SIG-M5 treated with dmso at 0.1 percent for 504 hours (cell line): ENCODE data around the gene PARL.

Source experiments
- DNase-seq: peaks from one replicate; lab custom pipeline; 2025; ENCODE audit not compliant: unreplicated experiment; lab: John Stamatoyannopoulos, UW

Gene PARL

GRCh38 chr3:183818706-183819624 is 65.7 kb downstream of the PARL start:
- DNase-seq: no peak

DNA sequence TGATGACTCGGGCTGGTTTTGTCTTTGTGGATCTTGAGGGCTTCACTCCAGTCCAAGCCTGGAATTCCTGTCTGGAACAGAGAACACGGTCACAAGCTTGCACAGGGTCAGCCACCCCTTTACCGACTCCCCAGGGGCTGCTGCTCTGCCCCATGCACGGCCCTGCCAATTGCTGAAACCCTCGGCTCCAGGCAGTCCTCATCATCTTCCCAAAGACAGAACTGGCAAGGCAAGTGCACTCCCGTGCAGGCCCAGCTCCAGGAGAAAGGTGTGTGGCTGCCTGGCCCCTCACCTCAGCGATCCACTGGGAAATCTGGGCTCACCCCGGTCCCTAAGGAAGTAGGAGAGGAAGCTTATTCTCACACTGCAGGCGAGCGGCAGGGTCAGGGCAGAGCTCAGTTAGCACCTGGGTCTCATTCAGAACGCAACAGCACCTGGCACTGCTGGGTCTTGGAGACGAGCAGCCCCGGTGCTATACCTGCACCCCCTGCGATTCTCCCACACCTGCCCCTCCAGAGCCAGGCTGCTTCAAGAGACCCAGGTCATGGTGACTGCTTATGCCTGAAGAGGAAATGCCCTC is 66.5 kb downstream of the PARL start:
- DNase-seq: no peak

- DNase-seq: no peak
Observed at GRCh38 chr3:183817639-183818038, 67.0 kb downstream of the PARL start.

GRCh38 chr3:183816681-183817510 is 67.8 kb downstream of the PARL start:
- DNase-seq: no peak

DNA sequence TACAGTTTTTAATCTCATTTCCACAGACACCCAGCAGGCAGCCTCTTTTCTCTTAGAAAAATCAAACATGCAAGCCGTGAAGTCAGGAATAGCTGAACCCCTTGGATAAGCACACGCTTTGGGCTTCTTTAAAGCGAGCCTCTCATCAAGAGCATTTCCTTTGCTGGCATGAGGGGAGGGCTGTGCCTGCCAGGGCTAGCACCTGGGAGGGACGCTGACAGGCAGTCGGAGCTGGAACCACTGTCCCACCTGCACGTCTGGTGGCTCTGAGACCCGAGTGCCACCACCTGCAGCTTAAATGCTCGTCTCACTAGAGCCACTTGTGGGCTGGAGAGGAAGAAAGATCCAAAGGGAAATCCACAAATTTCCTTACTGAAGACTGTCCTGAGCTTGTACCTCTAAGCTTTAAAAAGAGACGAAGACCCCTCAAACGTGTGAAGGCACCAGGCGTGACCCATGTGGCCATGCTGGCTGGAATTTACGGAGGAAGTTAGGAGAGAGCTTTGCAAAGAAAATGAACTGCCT is 68.7 kb downstream of the PARL start:
- no peak for DNase-seq

DNA sequence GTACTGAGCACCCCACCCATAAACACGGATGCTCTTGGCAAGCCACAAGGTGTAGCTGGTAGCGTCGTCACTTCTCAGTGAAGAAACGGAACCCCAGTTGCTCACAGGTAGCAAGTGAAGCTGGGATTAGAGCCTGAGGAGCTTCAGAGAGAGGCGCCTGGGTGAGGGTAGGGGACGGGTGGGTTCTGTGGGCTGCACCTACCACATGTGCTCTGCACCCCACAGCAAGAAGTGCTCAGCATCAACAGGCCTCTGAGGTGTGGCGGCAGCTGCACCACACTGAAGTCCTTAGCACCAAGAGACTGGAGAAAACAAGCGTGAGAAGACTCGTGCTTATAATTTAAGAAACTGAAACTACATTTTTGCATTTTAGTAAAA is 69.1 kb downstream of the PARL start:
- no peak for DNase-seq

DNA sequence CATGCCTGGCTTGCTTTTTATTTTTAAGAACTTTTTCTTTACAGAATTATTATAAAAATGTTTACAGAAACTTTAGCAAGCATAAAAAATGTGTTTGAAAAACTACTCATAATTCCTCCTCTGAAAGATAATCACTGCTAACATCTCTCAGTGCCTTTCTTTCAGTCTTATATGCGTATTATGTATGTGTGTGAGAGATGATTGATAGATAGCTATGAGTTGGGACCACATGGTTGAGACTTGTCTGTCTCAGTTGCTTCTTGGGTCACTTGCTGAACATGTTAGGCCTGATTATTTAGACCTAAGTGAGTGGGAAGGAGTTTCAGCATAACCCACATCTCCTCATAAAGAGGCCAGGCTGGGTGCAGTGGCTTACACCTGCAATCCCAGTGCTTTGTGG is 70.4 kb downstream of the PARL start:
- no peak for DNase-seq

- DNase-seq: no peak
Observed at GRCh38 chr3:183812761-183813445, 71.8 kb downstream of the PARL start.

DNA sequence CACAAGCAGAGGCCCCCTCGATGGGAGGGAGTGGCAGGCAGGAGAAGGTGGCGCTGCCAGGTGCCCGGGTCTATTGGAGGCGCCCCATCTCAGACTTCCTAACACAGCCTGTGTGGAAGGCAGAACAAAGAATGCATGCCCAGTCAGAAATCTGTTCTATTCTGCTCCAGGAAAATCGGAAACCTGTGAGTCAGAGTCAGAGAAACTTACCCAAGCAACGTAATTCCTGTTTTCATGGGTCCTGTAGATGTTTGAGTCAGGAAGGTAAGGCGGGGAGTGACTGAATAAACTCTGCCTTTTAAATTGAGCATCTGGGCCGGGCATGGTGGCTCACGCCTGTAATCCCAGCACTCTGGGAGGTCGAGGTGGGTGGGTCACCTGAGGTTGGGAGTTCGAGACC is 73.0 kb downstream of the PARL start:
- DNase-seq: no peak

- DNase-seq: no peak
Observed at GRCh38 chr3:183810643-183811594, 73.8 kb downstream of the PARL start.

GRCh38 chr3:183809270-183809669 is 75.4 kb downstream of the PARL start:
- no peak for DNase-seq

GRCh38 chr3:183808355-183808754 is 76.3 kb downstream of the PARL start:
- DNase-seq: no peak

DNA sequence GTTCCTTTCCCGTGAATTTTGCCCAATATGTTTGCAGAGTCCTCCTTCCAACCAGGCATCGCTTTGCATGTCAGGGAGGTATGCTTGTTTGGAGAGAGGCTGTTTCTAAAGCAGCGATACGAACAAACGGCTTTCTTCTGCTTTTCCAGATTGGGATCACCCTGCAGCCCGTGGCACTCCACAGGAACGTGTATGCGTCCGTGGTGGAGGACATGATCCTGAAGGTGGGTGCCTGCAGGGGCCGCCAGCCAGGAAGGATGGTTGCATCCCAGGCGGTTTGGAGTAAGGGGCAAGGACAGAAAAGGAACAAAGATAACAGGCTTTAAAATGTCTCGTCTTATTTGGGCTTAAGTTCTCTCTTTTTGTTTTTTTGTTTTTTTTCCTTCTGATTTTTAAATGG is 76.8 kb downstream of the PARL start:
- no peak for DNase-seq

- DNase-seq: no peak
Observed at GRCh38 chr3:183807209-183807728, 77.4 kb downstream of the PARL start.

- DNase-seq: no peak
Observed at GRCh38 chr3:183802989-183803388, 81.7 kb downstream of the PARL start.

- DNase-seq: no peak
Observed at GRCh38 chr3:183801601-183802000, 83.1 kb downstream of the PARL start.

- DNase-seq: no peak
Observed at GRCh38 chr3:183800243-183800863, 84.3 kb downstream of the PARL start.

- no peak for DNase-seq
Observed at GRCh38 chr3:183799461-183799860, 85.2 kb downstream of the PARL start.

GRCh38 chr3:183797996-183798395 is 86.7 kb downstream of the PARL start:
- DNase-seq: no peak
